Colonic mucosa (tissue), 4 donors: ENCODE measurements around the gene CLEC16A. TPM values are rescaled to one million over a fixed set of nuclear protein-coding genes. Genes with fewer than 3 reads are reported as not detected.
A peak's percentile ranks its signal among the peaks of the same experiment; 100 is the strongest.

Experiments used
- DNase-seq: peaks from one replicate; pipeline ENCODE4 v3.0.0-alpha.2; 2020
- H3K27ac ChIP-seq: fragments of 200-600 bp; one replicate; pipeline ENCODE4 v1.8.0; 2021
- H3K27me3 ChIP-seq: fragments of 200-600 bp; one replicate; pipeline ENCODE4 v1.8.0; 2021
- H3K36me3 ChIP-seq: fragments of 200-600 bp; one replicate; pipeline ENCODE4 v1.8.0; 2021
- H3K4me1 ChIP-seq: fragments of 200-600 bp; one replicate; pipeline ENCODE4 v1.8.0; 2021; ENCODE audit warnings: mild to moderate bottlenecking
- H3K4me3 ChIP-seq: fragments of 200-600 bp; one replicate; pipeline ENCODE4 v1.8.0; 2021
- H3K9ac ChIP-seq, 2 donors: one replicate each; pipeline ENCODE4 v1.7.0; 2013; ENCODE audit warnings: control low read depth in 2 of 2, low read depth in 2 of 2, low read length in 2 of 2
- H3K9me3 ChIP-seq: fragments of 200-600 bp; one replicate; pipeline ENCODE4 v1.8.0; 2021
- CTCF ChIP-seq: fragments of 200-600 bp; IDR thresholded peaks from one replicate; pipeline ENCODE4 v1.8.0; 2022; ENCODE audit warnings: antibody characterized with exemption, mild to moderate bottlenecking
- intact Hi-C: fragments of 100-400 bp; cut with DNase I; formaldehyde crosslinking; loops from one replicate; pipeline ENCODE4 v1.14.1; 2022
- total RNA-seq, 2 donors: library from RNA; stranded (reverse); fragmentation: NEBNext Ultra II Directional in 1 of 2; extraction: Animal tissue kit (Norgen Biotek cat#: 25700) in 1 of 2; gene quantifications; one replicate each; pipeline ENCODE4 v1.2.1, GENCODE V29; 2021
- donor health status: healthy.
- donor health status: DM: no; HTN: no; CAD: no.
- donor health status: DM: no; HTN: no; CAD: no.

Gene CLEC16A
- total RNA-seq, 2 donors from 2014 or later: 24.9 to 29.6 TPM

GRCh38 chr16:10934325-10935107, 9.8 kb upstream of the CLEC16A start:
- intact Hi-C loops: no loop called here
- no peaks in the 10 kb centered on the region for H3K27me3 ChIP-seq
- no peak for TF ChIP-seq CTCF
- H3K9me3 ChIP-seq: no peaks in the 10 kb centered on the region
- no peak for DNase-seq
- H3K27ac ChIP-seq: no peak overlapping the region
- no peak overlapping the region for H3K9ac ChIP-seq
- peaks cover 29% of the 10 kb centered on the region for H3K4me1 ChIP-seq
- no peaks in the 10 kb centered on the region for H3K36me3 ChIP-seq
- no peak overlapping the region for H3K4me3 ChIP-seq

GRCh38 chr16:10935226-10935915, 9.0 kb upstream of the CLEC16A start:
- no peak for TF ChIP-seq CTCF

GRCh38 chr16:10936272-10936984, 7.9 kb upstream of the CLEC16A start:
- Histone ChIP-seq H3K27me3 (no peaks in the 10 kb centered on the region), H3K36me3 (no peaks in the 10 kb centered on the region), H3K9me3 (no peaks in the 10 kb centered on the region), H3K27ac (no peak overlapping the region), H3K4me3 (no peak overlapping the region), H3K9ac (no peak overlapping the region), H3K4me1 (peaks cover 34% of the 10 kb centered on the region)
- DNase-seq: no peak
- TF ChIP-seq CTCF: no peak
- intact Hi-C loops: no loop called here

More at GRCh38 chr16:10935226-10935915, 9.0 kb upstream of the CLEC16A start:
- Histone ChIP-seq H3K27ac (no peak overlapping the region), H3K27me3 (no peaks in the 10 kb centered on the region), H3K4me3 (no peak overlapping the region), H3K36me3 (no peaks in the 10 kb centered on the region), H3K4me1 (peaks cover 34% of the 10 kb centered on the region), H3K9ac (no peak overlapping the region), H3K9me3 (no peaks in the 10 kb centered on the region)
- intact Hi-C loops: no loop called here
- no peak for DNase-seq

- no peaks in the 10 kb centered on the region for H3K36me3 ChIP-seq
- TF ChIP-seq CTCF: no peak
- no peaks in the 10 kb centered on the region for H3K27me3 ChIP-seq
- no peak overlapping the region for H3K4me3 ChIP-seq
- H3K4me1 ChIP-seq: peaks cover 34% of the 10 kb centered on the region
- H3K9me3 ChIP-seq: no peaks in the 10 kb centered on the region
- peak overlapping the region; percentile 16 for H3K27ac ChIP-seq
- no peak for DNase-seq
- peak overlapping the region; percentile 27 to 28 for H3K9ac ChIP-seq
- intact Hi-C loops: no loop called here
Observed at GRCh38 chr16:10937068-10937859, 7.1 kb upstream of the CLEC16A start.

GRCh38 chr16:10938321-10938720, 6.0 kb upstream of the CLEC16A start:
- H3K36me3 ChIP-seq: no peaks in the 10 kb centered on the region
- no peaks in the 10 kb centered on the region for H3K27me3 ChIP-seq
- H3K27ac ChIP-seq: peak overlapping the region; percentile 38
- peak overlapping the region; percentile 19 to 46 for H3K9ac ChIP-seq
- H3K9me3 ChIP-seq: no peaks in the 10 kb centered on the region
- DNase-seq: peak; percentile 39
- no peak overlapping the region for H3K4me3 ChIP-seq
- intact Hi-C loops: no loop called here
- no peak for TF ChIP-seq CTCF
- H3K4me1 ChIP-seq: peaks cover 34% of the 10 kb centered on the region
